ENCODE data around the gene CAMKMT.

CAMKMT gene

DNA sequence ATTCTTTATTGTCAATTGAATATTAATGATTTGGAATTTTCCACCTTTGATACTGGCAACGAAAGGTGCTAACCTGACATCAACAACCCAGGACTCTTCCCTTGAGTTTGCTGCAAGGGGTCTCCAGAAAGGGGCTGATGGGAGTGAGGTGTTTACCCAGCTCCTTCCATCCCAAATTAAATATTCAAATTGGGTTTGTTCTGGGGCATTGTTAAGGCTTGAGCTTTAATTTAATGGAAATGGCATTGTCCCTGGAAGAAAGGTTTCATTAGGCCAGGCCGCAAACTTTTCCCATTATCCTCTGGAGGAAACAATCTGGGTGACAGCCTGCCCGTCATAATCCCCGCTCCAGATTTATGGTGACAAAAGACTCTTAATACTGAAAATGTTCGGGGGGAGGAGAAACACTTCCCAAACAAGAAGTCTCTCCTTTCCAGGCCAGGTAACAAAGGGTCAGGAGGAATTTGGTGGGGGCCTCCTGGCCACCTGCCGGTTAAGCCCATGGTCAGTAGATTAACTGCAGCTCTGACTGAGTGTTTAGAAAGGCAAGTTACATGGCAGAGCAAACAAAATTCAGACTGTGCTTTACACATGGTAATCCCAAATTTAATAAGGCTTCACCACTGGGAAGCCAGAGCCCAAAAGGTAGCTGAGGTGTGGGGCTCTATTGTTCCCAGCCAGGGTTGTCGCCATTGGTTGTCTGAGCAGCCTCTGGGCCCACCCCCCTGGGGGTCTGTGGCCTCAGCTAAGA lies 428.4 kb downstream of the CAMKMT start:
- DNase-seq (ENCODE audit: low read depth in 2 of 2, low spot score in 1 of 2), result no peak

DNA sequence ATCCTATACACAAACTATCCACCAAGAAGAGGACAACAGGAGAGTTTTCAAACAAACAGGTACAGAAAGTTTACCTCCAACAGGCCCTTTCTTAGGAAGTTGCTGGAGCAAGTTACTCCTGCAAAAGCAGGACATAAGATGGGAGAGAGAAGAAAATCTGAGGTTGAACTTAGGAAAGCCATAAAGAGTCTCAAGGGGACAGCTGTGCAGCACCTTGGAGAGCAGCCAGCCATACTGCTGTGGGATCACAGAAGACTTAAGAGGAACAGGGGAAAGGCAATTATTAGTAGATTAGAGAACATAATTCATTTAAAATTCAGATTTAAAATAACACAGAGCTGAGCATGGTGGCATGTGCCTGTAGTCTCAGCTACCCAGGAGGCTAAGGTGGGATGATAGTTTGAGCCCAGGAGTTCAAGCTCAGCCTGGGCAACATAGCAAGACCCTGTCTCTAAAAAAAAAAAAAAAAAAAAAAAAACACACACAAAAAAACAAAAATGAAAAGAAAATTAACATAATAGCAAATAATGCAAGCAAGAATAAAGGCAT lies 431.6 kb downstream of the CAMKMT start:
- DNase-seq (ENCODE audit: low read depth in 2 of 2, low spot score in 1 of 2), result no peak

DNA sequence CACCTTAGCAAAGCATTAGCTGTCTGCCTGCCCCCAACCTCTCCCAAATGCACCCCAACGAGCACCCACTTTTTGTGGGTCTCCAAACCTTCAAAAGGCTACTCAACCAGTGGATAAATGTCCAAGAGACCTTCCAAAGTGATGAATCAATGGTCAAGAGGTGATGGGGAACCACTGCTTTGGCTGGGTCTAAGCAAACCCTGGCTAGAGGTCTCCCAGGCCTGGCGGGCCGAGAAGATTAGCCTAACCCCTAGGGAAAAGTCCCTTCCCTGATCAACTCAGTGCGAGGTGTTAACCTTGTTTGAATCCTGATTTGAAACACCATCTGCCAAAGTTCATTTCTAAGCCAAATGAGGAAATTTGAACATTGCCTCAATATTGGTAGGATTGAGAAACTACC lies 435.0 kb downstream of the CAMKMT start:
- DNase-seq (ENCODE audit: low read depth in 2 of 2, low spot score in 1 of 2), result no peak

DNA sequence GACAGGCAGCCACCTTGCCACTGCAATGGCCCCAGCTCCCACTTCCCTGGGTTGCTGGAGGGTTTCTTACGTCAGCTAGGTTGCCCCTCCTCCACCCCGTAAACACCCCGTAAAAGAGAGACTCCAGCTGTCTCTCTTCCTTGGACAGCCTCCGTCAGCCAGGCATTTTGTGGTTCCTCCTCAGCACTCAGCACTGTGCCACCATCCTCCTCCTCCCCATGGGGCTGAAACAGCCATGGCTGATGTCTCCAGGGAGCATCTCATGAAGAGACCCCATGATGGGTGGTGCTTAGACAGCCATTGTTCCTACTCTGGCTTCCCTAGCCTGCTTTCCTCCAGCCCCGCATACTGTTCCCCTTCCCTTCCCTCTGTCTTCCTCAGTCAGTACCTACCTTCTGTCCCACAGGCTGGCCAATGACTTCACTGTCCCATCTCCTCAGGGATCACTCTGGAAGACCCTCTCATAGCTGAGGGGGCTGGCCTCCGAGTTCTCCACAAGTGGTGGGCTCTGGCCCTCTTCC lies 436.5 kb downstream of the CAMKMT start:
- DNase-seq (ENCODE audit: low read depth in 2 of 2, low spot score in 1 of 2), result no peak

DNA sequence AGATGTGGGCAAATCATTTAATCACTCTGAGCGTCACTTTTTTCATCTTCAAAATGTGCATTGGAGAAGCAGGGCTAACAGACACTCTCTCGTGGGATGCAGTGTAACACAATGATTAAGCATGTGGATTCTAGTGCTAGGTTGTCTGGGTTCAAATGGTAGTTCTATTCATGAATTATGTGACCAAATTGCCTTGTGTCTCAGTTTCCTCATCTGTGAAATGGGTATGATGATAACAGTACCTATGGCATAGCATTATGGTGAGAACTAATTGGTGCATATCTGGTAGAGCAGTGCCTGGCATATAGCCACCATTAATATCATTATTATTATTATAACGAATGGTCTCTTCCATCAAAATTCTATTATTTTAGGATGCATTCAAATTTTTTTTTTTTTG lies 437.4 kb downstream of the CAMKMT start:
- DNase-seq (ENCODE audit: low read depth in 2 of 2, low spot score in 1 of 2), result no peak

DNA sequence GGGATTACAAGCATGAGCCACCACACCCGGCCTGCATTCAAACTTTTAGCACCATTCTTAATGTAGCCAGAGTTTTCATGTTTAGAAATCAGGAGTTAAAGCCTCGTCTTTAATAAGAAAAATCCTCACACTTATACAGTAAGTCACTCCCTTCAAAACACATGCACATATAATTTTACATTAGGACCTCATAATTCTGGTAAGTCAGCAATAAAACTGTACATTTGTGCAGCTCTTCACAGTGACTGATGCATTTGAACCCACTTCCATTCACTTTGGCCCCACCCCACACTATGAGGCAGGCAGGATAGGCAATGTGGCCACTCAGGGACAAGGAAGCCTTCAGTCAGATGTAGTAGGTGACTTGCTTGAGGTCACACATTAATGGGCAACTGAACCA lies 438.0 kb downstream of the CAMKMT start:
- no peak for DNase-seq (ENCODE audit: low read depth in 2 of 2, low spot score in 1 of 2)

DNA sequence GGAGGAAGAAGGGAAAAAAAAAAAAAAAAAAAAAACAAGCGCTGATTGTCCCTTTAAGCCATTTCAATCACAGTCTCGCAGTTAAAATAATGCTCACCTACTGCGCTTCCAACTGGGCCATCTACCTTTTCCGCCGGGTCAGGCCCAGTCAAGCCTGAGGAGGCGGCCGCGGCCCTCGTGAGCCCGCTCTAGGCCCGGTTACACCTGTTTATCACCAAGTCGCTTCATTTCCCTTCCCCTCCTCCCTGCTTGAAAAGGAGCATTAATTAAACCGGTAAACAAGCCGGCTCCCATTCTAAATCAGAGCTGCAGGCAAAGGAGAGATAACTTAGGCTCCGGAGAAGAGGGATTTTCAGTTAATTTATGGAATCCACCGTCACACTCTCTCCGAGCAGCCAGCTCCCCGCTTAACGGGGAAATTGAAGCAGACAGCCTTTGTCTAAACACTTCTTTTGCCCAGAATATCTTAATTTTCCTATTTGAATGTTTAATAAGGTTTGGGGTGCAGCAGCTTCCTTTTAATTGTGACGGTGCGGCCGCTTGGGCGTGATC lies 439.6 kb downstream of the CAMKMT start:
- no peak for DNase-seq (ENCODE audit: low read depth in 2 of 2, low spot score in 1 of 2)

DNA sequence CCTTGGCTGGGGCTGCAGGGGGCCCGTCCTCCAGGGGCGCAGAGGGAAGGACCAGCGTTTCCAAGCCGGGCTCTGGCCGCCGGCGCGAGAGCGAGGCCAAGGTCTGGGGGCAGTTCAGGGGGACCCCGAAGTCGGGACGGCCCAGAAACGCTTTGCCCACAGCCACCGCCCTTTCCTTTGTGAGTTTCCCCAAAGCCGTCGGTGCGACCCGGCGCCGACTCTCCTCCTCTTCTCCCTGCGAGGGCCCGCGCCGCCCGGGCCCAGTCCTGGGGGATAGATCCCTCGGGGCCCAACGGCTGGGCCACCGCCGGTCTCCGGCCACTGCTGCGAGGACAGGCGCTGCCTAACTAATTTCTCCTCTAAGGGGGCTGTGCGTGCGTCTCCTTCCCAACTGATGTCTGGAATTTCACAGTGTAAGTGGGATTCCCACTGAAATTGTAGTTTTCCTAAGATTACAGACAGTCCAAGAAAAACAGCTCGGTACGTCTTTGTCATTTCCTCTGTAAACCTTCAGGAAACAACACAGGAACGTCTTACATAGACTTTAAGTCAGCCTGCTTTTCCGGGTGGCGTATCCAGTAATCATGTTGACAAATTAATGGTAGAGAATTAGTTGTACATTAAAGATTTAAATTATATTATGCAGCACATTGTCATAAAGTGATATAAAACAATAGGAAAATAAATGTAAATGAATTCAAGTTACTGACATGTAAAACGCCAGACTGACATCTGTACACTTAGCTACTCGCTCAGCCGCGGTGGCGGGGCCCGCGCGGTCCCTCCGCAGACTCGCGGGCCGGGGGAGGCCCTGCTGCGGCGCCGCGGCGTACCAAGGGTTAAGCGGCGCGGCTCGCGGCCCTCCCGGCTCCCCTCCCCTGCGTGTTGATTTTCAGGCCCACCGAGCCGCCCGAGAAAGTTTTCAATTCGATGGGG lies 440.4 kb downstream of the CAMKMT start:
- no peak for DNase-seq (ENCODE audit: low read depth in 2 of 2, low spot score in 1 of 2)

DNA sequence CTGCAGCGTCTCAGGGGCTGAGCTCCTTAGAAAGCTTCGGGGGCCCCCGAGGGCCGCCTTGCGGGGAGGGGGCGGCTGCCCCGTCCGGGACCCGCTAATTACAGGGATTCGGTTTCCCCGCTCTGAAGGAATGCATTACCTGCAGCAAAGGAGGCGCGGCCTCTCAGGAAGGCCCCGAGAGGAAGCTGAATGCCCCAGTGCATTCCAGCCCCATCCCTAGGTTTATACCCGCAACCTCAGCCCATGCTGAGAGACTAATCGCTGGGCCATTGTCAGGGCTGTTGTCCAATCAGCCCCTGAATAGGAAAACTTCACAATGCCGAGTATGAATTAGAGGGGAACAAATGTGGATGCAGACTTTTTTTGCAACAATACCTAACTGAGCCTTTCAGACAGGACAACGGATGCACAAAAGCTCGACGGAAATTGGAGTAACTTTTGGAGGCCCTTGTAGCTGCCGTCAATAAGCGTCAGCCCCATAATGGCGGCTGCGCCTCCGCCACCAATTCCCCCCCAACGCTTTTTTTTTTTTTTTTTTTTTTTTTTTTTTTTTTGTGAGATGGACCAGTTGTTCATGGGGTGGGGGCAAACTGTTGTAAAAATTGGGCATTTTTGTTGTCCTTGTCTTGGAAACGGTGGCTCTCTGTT lies 441.2 kb downstream of the CAMKMT start:
- no peak for DNase-seq (ENCODE audit: low read depth in 2 of 2, low spot score in 1 of 2)

DNA sequence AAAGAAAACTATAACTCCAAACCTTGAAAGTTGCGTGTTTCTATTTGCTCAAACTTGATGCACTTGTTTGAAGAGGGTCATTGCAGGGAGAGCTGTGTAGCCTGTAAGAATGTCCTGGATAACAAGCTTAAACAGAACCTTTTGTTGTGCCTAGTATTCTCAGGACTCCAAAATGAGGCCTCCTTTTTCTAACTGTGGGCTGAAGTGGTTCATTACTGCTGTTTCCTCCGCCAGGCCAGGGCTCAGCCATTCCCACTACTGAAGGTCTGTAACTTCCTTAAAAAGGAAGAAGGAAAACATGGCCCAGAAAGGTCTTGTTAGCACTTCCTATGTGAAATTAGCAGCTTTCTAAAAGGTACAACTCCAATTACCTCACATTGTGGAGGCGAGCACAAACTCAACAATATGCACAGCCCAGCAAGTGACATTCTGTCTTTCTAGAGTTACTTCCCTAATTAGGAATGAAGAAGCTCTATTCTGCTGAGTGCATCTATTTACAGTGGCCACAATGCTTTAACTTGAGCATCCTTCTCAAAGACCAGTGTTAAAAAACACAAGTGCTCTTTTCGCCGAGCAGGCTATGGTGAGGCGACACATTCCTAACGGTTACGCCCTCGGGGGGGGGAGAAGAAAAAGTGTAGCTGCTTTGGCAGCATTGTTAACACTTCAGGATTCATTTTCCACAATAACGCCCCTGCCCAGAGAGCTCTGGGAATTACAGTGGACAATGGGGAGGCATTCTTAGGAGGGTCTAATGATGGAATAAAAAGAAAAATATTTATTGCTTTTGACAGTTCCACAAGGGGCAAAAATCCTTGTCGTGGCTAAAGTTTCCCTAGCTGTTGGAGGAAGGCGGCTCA lies 442.9 kb downstream of the CAMKMT start:
- DNase-seq (ENCODE audit: low read depth in 2 of 2, low spot score in 1 of 2), result no peak

DNA sequence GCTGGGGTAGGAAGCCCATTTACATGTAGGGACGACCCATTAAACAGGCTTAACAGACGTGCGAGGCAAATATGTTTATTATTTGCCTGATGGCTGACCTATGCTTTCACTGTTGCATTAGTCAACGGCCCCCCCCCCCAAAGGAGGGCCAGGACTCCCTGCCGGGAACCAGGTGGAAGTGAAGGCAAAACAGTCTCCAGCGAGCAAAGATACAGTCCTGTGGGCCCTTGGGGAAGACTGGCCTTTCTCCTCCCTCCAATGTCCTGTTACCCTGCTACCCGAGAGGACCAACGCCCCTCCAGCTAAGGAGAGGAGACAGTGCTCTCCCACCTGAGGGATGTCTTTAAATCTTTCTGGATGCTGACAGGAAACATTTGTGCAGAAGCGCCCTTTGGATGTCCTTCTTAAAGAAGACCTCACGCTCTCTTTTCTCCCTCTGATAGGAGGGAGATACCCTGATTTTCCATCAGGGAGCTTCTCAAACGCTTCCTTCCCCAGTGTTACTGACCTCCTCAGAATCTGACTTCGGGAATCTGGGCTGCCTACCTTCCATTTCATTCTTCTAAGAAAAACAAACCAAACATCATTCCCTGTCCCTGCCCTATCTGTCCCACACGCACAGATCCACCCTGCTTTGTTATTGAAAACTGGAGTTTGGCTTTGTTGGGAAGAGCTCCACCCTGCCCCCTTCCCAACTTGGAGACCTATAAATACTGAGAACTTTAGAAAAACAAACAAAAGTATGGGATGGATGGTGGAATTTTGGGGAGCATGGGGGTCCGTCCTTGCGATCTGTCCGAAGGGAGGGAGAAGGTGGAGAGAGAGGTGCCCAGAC lies 443.9 kb downstream of the CAMKMT start:
- no peak for DNase-seq (ENCODE audit: low read depth in 2 of 2, low spot score in 1 of 2)

DNA sequence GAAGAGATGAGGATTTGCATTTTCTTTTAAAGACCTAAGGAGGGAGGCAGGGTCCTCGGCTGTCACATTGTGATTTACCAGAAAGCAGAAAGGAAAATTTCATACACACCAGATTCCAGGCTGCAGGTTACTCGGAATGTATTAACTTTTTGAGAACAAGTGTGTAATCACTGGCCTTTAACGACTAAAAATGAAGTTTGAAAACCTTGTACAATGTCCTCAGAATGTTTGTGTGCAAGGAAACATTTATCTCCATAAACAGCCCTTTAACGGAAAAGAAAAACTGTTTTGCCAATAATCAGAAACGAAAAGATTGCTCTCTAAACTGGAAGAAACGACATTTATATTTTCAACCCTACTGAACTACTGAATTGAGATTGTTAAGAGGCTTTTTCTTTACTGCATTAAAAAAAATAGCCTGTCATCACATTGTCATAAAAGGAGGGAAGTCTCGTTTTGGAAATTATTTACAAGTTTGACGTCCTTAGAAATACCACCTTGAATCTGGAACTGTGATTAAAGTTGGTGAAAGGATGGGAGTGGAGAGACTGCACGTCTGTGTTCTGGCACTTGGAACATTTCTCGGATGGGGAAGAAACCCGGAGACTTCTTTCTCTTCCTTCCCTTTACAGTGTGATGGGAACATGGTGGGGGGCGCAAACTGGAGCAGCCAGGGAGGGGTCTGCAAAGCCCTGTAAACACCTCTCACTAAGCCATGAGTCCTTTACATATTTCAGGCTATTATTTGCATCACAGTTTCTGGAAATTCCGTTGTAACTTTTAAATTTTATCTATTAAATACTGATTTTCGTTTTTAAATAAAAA lies 445.7 kb downstream of the CAMKMT start:
- DNase-seq (ENCODE audit: low read depth in 2 of 2, low spot score in 1 of 2), result no peak

DNA sequence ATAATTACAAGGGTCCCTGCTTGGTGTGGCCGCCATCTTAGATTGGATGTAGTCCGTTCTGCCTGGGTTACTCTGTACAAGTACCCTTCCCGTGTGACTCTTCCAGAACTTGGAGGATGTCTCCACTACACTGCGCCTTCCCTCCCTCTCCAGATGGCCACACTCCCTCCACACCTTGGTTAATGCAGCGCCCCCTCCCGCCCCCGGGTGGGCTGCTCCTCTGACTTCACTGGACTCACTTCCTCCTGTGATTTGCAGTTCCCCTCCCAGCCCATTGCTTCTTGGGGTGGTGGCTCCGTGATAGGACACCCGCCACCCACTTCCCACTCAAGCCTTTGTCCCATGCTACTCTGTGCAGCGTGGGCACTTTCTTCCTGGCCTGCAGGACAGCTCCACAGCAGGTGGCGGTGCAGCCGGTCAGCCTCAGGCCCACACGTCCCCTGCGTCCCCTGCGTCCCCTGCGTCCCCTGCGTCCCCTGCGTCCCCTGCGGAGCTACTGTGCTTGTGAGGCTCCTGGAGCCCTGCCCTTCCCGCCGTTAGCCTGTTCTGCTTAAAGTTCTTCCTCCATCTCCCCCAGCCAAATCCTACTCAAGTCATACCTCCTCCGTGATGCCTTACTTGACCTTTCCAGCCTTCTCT lies 449.3 kb downstream of the CAMKMT start:
- DNase-seq (ENCODE audit: low read depth in 2 of 2, low spot score in 1 of 2), result no peak

DNA sequence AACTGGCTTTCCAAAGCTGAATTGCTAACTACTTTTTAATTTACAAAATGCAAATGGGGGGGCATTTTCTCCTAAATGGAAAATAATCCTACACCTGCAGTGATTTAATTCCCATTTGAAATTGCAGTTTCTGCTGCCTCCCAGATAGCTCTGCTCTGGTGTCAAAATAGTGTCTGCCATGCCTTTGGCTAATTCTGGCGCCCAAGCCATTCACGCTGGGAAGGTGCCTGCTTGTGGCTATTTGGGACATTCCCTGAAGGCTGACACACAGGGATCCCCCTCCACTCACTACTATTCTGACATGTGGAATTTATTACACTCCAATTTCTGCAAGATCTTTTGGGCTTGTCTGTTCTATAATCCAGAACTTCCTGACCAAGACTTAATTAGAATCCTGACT lies 451.4 kb downstream of the CAMKMT start:
- no peak for DNase-seq (ENCODE audit: low read depth in 2 of 2, low spot score in 1 of 2)

DNA sequence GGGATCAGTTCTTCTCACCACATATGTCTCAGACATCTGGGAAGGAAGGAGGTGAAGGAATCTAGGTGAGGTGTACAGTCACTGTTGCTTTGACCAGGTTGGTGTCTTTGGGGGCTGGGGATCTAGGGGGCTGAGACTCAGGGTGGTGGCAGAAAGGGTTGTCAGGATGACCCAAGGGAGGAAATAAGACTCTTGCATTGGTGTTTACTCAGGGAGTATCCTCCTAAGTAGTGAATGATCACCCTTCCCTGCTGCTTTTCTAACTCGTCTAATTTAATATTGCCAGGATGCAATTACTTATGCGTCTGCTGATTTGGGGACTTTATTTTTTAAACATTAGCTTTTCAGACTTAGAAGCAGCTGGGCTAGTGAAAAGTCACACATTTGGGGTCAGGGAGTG lies 451.9 kb downstream of the CAMKMT start:
- no peak for DNase-seq (ENCODE audit: low read depth in 2 of 2, low spot score in 1 of 2)

DNA sequence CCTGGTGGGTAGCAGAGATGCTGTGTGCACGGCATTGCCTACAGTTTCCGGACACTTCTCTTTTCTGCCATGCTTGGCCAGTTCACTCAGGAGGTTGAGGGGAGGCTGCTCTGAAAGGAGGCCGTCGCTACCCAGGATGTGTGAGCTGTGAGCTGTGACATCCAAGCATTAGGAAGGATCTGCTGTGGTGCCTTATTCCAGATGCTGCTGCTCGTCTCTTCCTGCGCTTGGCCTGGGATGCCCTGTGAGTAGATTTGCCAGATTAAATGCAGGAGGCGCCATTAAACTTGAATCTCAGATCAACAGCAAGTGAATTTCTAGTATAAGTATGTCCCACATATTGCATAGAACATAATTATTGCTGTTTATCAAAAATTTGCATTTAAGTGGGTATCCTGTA lies 455.5 kb downstream of the CAMKMT start:
- DNase-seq (ENCODE audit: low read depth in 2 of 2, low spot score in 1 of 2), result no peak

DNA sequence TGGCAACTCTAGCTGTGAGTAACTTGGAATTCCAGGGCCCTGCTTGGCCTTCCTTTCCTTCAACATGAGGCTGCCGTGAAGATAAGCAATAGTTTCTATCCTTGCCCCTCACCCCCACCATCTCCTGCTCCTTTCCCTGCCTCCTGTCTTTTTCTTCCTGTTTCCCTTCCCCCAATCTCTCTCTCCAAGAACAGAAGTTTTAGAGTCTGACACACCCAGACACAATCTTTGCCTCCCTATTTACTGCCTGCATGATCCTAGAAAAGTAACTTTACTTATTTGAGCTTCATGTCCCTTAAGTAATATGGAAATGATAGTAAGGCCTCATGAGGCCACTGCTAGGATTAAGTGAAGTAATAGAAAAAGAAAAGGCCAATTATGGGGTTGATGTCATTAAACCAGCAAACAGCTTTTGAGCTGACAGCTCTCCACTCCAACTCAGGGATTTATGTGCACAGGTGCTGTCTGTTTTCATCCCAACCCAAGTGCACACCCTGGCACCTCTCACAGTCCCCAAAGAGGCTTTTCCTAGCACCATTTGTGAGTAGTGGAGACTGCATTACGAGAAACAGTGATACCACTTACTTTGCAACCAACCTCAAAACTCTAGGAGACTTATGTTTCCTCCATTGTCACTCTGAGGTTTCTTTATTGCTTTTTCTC lies 456.1 kb downstream of the CAMKMT start:
- DNase-seq (ENCODE audit: low read depth in 2 of 2, low spot score in 1 of 2), result no peak

Measured in stimulated activated CD8-positive, alpha-beta memory T cell treated with anti-CD3 and anti-CD28 coated beads, Interleukin-4, amount 100 ng/mL, for 1 hour (primary cell).